Astrocyte (in vitro differentiated cells and primary cell): Measurements from ENCODE around the gene ADARB2. TPM values are rescaled to one million over a fixed set of nuclear protein-coding genes. Genes with fewer than 3 reads are reported as not detected.

Experiments
- DNase-seq: peaks from one replicate; pipeline ENCODE4 v3.0.0-alpha.2; 2010; ENCODE audit warnings: low read depth
- FAIRE-seq: peaks from 2 replicates; lab custom pipeline; 2011; peaks lifted over from hg19 to GRCh38; lab: Jason Lieb, UNC
- H2AFZ ChIP-seq: 2 replicates; pipeline ENCODE4 v1.6.0; 2012; ENCODE audit warnings: low read depth, low read length, inconsistent platforms
- H3K27ac ChIP-seq: 2 replicates; pipeline ENCODE4 v1.5.1; 2011; ENCODE audit warnings: low read depth, low read length, inconsistent platforms
- H3K27me3 ChIP-seq: 2 replicates; pipeline ENCODE4 v1.6.0; 2011; ENCODE audit warnings: low read length, inconsistent platforms; ENCODE audit not compliant: insufficient read depth
- H3K36me3 ChIP-seq: 2 replicates; pipeline ENCODE4 v1.5.1; 2011; ENCODE audit warnings: low read length, inconsistent platforms; ENCODE audit not compliant: insufficient read depth
- H3K4me1 ChIP-seq: 2 replicates; pipeline ENCODE4 v1.5.1; 2011; ENCODE audit warnings: low read length, inconsistent platforms; ENCODE audit not compliant: insufficient read depth
- H3K4me2 ChIP-seq: 2 replicates; pipeline ENCODE4 v1.6.0; 2012; ENCODE audit warnings: low read length, inconsistent platforms
- H3K4me3 ChIP-seq: 2 replicates; pipeline ENCODE4 v1.5.1; 2011; ENCODE audit warnings: low read depth, mild to moderate bottlenecking, low read length, inconsistent platforms; ENCODE audit not compliant: insufficient read depth
- H3K79me2 ChIP-seq: 2 replicates; pipeline ENCODE4 v1.6.0; 2012; ENCODE audit warnings: mild to moderate bottlenecking, low read length, inconsistent platforms; ENCODE audit not compliant: insufficient read depth
- H3K9ac ChIP-seq: 2 replicates; pipeline ENCODE4 v1.6.0; 2012; ENCODE audit warnings: mild to moderate bottlenecking, low read length, inconsistent platforms
- H3K9me3 ChIP-seq: 2 replicates; pipeline ENCODE4 v1.5.1; 2012; ENCODE audit warnings: low read depth, mild to moderate bottlenecking, low read length, inconsistent platforms; ENCODE audit not compliant: insufficient read depth
- H4K20me1 ChIP-seq: 2 replicates; pipeline ENCODE4 v1.6.0; 2012; ENCODE audit warnings: low read length, inconsistent platforms; ENCODE audit not compliant: insufficient read depth
- H3K27ac Mint-ChIP-seq: one replicate; pipeline ENCODE4 v1.8.0; 2021; ENCODE audit warnings: mild to moderate bottlenecking, mixed read lengths; ENCODE audit not compliant: unreplicated experiment
- H3K27me3 Mint-ChIP-seq: one replicate; pipeline ENCODE4 v1.8.0; 2021; ENCODE audit warnings: low read depth, mixed read lengths; ENCODE audit not compliant: unreplicated experiment
- H3K36me3 Mint-ChIP-seq: one replicate; pipeline ENCODE4 v1.8.0; 2021; ENCODE audit warnings: low read depth, mixed read lengths; ENCODE audit not compliant: unreplicated experiment
- H3K4me1 Mint-ChIP-seq: one replicate; pipeline ENCODE4 v1.8.0; 2021; ENCODE audit warnings: low read depth, mixed read lengths; ENCODE audit not compliant: unreplicated experiment
- H3K4me3 Mint-ChIP-seq: one replicate; pipeline ENCODE4 v1.8.0; 2021; ENCODE audit warnings: mild to moderate bottlenecking, moderate library complexity, mixed read lengths; ENCODE audit not compliant: unreplicated experiment
- H3K9me3 Mint-ChIP-seq: one replicate; pipeline ENCODE4 v1.8.0; 2021; ENCODE audit warnings: mild to moderate bottlenecking, mixed read lengths; ENCODE audit not compliant: unreplicated experiment
- CTCF ChIP-seq: IDR thresholded peaks from 2 replicates; pipeline ENCODE4 v1.5.1; 2011; ENCODE audit warnings: low read depth, mild to moderate bottlenecking, inconsistent platforms, low read length, moderate library complexity; ENCODE audit not compliant: insufficient read depth
- EZH2 ChIP-seq: IDR thresholded peaks from 2 replicates; pipeline ENCODE4 v1.6.1; 2012; ENCODE audit warnings: mild to moderate bottlenecking, low read length, inconsistent platforms; ENCODE audit not compliant: insufficient read depth
- total RNA-seq: library from RNA; stranded (reverse); gene quantifications from 2 replicates; pipeline ENCODE4 v1.2.1, GENCODE V29; 2021

The ADARB2 gene
- total RNA-seq, 1 donor from 2014 or later: 0.18 TPM

- DNase-seq (no peak), FAIRE-seq (no peak)
- Mint-ChIP-seq H3K4me1 (no peaks in the 10 kb centered on the region), H3K36me3 (no peaks in the 10 kb centered on the region), H3K9me3 (no peaks in the 10 kb centered on the region), H3K27me3 (peaks cover 26% of the 10 kb centered on the region), H3K4me3 (no peak overlapping the region), H3K27ac (no peak overlapping the region)
- Histone ChIP-seq H2AFZ (no peak overlapping the region), H3K4me2 (no peak overlapping the region), H3K36me3 (no peaks in the 10 kb centered on the region), H3K27ac (no peak overlapping the region), H3K4me3 (no peak overlapping the region), H4K20me1 (no peaks in the 10 kb centered on the region), H3K9ac (no peak overlapping the region), H3K9me3 (no peaks in the 10 kb centered on the region), H3K4me1 (no peaks in the 10 kb centered on the region), H3K27me3 (no peaks in the 10 kb centered on the region), H3K79me2 (no peaks in the 10 kb centered on the region)
- TF ChIP-seq CTCF: no peak
- TF ChIP-seq EZH2: no peak
These were observed 535.0 kb downstream of the ADARB2 start for GRCh38 chr10:1202343-1202742.

GRCh38 chr10:1200866-1201807, 536.2 kb downstream of the ADARB2 start:
- Histone ChIP-seq H3K4me3 (no peak overlapping the region), H3K9ac (no peak overlapping the region), H3K79me2 (no peaks in the 10 kb centered on the region), H2AFZ (no peak overlapping the region), H4K20me1 (no peaks in the 10 kb centered on the region), H3K27ac (no peak overlapping the region), H3K9me3 (no peaks in the 10 kb centered on the region), H3K36me3 (no peaks in the 10 kb centered on the region), H3K4me2 (no peak overlapping the region), H3K4me1 (no peaks in the 10 kb centered on the region), H3K27me3 (no peaks in the 10 kb centered on the region)
- H3K27me3 Mint-ChIP-seq: peaks cover 19% of the 10 kb centered on the region
- no peak overlapping the region for H3K27ac Mint-ChIP-seq
- H3K4me3 Mint-ChIP-seq: no peak overlapping the region
- no peaks in the 10 kb centered on the region for H3K36me3 Mint-ChIP-seq
- FAIRE-seq (no peak), DNase-seq (no peak)
- TF ChIP-seq EZH2 (no peak), CTCF (no peak)
- no peaks in the 10 kb centered on the region for H3K4me1 Mint-ChIP-seq
- no peaks in the 10 kb centered on the region for H3K9me3 Mint-ChIP-seq
